ENCODE results near the gene SLC15A3.

Gene SLC15A3

DNA sequence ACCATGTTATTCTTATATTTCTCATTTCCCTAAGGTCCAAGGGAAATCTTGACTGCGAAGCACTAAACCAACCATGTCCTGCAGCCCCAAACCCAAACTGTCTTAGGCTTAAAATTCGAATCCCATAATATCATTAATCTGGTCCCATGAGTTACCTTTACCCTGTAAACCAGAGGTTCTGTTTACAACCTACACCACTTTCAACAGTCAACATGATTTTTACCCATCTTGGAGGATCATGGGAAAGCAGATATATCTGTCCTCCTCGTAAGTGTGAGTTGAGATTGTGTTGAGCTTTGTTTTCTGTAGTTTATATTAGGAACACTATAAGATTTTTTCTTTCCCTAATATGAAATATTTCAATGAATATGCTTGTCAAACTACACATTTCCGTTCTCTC lies 52.0 kb downstream of the SLC15A3 start:
- Histone ChIP-seq H3K9me3 (ENCODE audit: control insufficient read depth in 1 of 2, low read length in 2 of 2) (no peaks in the 10 kb centered on the region), H3K4me1 (ENCODE audit: control insufficient read depth in 1 of 2, insufficient read depth in 2 of 2, low read length in 2 of 2) (peaks cover 9 to 13% of the 10 kb centered on the region in 2 donors), H3K36me3 (ENCODE audit: control insufficient read depth in 1 of 2, insufficient read depth in 2 of 2, low read length in 2 of 2) (peaks cover 44 to 80% of the 10 kb centered on the region in 2 donors), H3K27ac (ENCODE audit: low read depth, low read length) (no peak overlapping the region), H3K9ac (ENCODE audit: low read depth in 1 of 2, low read length in 2 of 2) (no peak overlapping the region), H3K4me3 (ENCODE audit: low read depth in 1 of 2, low read length in 2 of 2) (no peak overlapping the region), H3K27me3 (ENCODE audit: control insufficient read depth in 1 of 2, insufficient read depth in 2 of 2, low read length in 2 of 2) (no peaks in the 10 kb centered on the region)

DNA sequence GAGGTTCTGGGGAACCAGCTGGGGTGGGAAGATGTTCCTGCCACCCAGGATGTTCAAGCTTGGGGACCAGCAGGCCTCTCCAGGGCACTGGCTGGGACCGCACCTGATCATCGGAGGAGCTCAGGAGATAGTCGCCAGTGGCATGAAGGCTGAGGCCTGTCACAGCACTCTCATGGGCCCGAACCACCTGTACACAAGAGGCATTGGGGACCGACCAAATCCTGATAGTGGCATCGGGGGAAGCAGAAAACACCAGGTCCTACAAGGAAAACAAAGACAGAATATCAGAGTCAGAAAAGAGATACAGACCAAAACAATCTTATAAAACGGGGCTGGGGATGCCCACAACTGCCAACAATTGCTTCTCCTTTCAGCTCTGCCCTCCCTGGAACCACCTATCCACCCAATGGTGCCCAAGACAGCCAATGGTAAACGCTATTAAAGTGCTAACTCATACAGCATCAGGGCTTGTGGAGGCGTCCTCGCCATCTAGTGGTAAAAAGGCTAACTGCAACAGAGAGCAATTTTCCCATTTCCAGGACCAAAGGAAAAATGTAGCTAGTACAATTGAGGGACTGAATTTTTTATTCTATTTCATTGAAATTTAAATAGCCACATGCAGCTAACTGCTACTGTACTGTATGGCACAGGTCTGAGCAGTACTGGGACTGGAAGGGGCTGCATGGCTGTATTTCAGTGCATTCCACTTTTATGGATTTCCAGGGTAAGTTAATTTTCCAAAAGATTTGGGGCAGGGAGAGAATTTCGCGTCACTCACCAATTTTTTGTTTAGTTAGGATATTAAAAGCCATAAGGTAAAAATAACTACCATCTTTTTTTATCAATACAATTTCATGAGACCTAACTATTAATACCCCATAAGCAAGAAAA lies 52.7 kb downstream of the SLC15A3 start:
- peaks cover 2 to 6% of the 10 kb centered on the region in 2 donors for H3K4me1 ChIP-seq (ENCODE audit: control insufficient read depth in 1 of 2, insufficient read depth in 2 of 2, low read length in 2 of 2)
- no peaks in the 10 kb centered on the region for H3K27me3 ChIP-seq (ENCODE audit: control insufficient read depth in 1 of 2, insufficient read depth in 2 of 2, low read length in 2 of 2)
- H3K27ac ChIP-seq (ENCODE audit: low read depth, low read length) = no peak overlapping the region
- peaks cover 44 to 86% of the 10 kb centered on the region in 2 donors for H3K36me3 ChIP-seq (ENCODE audit: control insufficient read depth in 1 of 2, insufficient read depth in 2 of 2, low read length in 2 of 2)
- no peak overlapping the region for H3K9ac ChIP-seq (ENCODE audit: low read depth in 1 of 2, low read length in 2 of 2)
- H3K9me3 ChIP-seq (ENCODE audit: control insufficient read depth in 1 of 2, low read length in 2 of 2) = no peaks in the 10 kb centered on the region
- no peak overlapping the region for H3K4me3 ChIP-seq (ENCODE audit: low read depth in 1 of 2, low read length in 2 of 2)

DNA sequence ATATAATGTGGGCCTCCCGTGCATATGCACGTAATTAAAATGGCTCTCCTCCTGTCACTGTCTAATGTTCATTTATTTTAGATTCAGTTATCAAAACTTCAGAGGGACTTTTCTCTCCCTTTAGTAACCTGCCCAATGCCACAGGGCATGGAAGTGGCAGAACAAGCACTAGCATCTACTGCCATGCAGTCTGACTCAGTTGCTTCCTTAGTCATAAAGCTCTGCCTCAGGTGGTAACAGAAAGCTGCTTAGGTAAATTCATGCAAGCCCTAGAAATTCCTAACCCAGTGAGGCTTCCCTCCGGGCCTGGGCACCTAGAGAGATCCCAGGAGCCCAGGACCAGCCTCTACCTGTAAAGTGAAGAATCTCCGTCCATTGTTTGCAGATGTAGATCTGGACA lies 54.5 kb downstream of the SLC15A3 start:
- no peaks in the 10 kb centered on the region for H3K27me3 ChIP-seq (ENCODE audit: control insufficient read depth in 1 of 2, insufficient read depth in 2 of 2, low read length in 2 of 2)
- H3K4me1 ChIP-seq (ENCODE audit: control insufficient read depth in 1 of 2, insufficient read depth in 2 of 2, low read length in 2 of 2) = no peaks in the 10 kb centered on the region
- no peak overlapping the region for H3K9ac ChIP-seq (ENCODE audit: low read depth in 1 of 2, low read length in 2 of 2)
- H3K36me3 ChIP-seq (ENCODE audit: control insufficient read depth in 1 of 2, insufficient read depth in 2 of 2, low read length in 2 of 2) = peaks cover 36 to 89% of the 10 kb centered on the region in 2 donors
- no peak overlapping the region for H3K4me3 ChIP-seq (ENCODE audit: low read depth in 1 of 2, low read length in 2 of 2)
- no peak overlapping the region for H3K27ac ChIP-seq (ENCODE audit: low read depth, low read length)
- no peaks in the 10 kb centered on the region for H3K9me3 ChIP-seq (ENCODE audit: control insufficient read depth in 1 of 2, low read length in 2 of 2)

DNA sequence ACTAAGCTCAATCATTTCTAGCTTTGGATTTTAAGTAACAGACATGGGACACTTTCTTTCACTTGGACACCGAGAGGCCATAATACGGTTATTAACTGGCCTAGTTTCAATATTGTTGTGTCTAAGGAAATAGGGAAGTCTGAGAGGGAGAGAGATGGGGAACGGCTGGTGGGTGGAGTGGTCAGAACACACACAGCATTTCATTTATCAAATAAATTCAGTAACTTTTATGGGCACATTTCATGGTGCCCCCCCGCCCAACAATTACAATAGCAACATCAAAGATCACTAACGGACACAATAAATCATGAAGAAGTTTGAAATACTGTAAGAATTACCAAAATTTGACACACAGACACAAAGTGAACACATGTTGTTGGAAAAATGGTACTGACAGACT lies 56.3 kb downstream of the SLC15A3 start:
- no peak overlapping the region for H3K27ac ChIP-seq (ENCODE audit: low read depth, low read length)
- no peak overlapping the region for H3K9ac ChIP-seq (ENCODE audit: low read depth in 1 of 2, low read length in 2 of 2)
- H3K36me3 ChIP-seq (ENCODE audit: control insufficient read depth in 1 of 2, insufficient read depth in 2 of 2, low read length in 2 of 2) = peaks cover 26 to 87% of the 10 kb centered on the region in 2 donors
- no peaks in the 10 kb centered on the region for H3K27me3 ChIP-seq (ENCODE audit: control insufficient read depth in 1 of 2, insufficient read depth in 2 of 2, low read length in 2 of 2)
- no peaks in the 10 kb centered on the region for H3K4me1 ChIP-seq (ENCODE audit: control insufficient read depth in 1 of 2, insufficient read depth in 2 of 2, low read length in 2 of 2)
- no peaks in the 10 kb centered on the region for H3K9me3 ChIP-seq (ENCODE audit: control insufficient read depth in 1 of 2, low read length in 2 of 2)
- no peak overlapping the region for H3K4me3 ChIP-seq (ENCODE audit: low read depth in 1 of 2, low read length in 2 of 2)

DNA sequence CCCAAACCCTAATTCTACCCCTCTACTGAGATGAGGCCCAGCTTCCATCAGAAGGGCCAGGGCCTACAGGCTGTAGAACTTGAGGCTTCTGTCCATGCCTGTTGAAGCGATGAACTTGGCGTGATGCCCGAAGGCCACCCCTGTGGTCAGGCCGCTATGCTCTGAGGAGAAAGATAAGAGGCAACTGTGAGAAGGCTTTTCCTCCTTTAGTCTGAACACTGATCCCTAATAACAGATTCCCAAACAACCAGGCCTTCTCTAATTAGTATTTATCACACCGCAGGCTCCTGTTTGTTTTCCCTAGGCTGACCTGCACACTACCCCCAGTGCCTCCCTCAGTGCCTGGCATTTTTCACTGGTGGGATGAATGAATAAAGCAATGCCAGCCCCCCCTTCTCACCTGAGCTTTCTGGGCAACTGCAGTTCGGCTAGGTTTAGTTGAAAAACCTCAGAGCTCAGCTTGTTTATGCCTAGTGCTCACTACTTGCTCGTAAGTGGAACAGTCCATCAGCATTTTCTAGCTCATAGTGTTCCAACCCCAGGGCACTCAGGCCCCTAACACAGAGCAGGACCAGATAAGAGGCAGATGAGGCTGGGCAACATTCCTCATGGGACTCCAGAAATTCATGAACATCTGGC lies 60.8 kb downstream of the SLC15A3 start:
- Histone ChIP-seq H3K9me3 (ENCODE audit: control insufficient read depth in 1 of 2, low read length in 2 of 2) (no peaks in the 10 kb centered on the region), H3K27me3 (ENCODE audit: control insufficient read depth in 1 of 2, insufficient read depth in 2 of 2, low read length in 2 of 2) (no peaks in the 10 kb centered on the region), H3K36me3 (ENCODE audit: control insufficient read depth in 1 of 2, insufficient read depth in 2 of 2, low read length in 2 of 2) (peaks cover 0 to 51% of the 10 kb centered on the region in 2 donors), H3K4me1 (ENCODE audit: control insufficient read depth in 1 of 2, insufficient read depth in 2 of 2, low read length in 2 of 2) (no peaks in the 10 kb centered on the region), H3K27ac (ENCODE audit: low read depth, low read length) (no peak overlapping the region), H3K4me3 (ENCODE audit: low read depth in 1 of 2, low read length in 2 of 2) (no peak overlapping the region), H3K9ac (ENCODE audit: low read depth in 1 of 2, low read length in 2 of 2) (no peak overlapping the region)

DNA sequence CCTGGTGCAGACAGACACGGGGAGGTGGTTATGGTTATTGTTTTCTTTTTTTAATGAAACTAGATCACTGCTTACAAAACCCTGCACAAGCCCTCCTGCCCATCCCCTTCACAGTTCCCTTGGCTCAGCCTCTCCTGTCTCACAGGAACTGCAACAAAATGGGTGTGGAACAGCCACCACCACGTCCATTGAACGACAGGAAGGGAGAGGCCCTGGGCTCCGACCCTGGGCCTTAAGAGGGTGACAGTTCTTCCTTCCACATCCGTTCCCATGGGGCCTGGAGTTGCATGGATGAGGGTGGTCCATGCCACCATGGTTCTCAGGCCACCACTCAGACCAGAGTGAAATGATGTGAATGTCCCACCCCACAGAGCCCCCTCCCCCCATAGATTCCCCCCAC lies 61.3 kb downstream of the SLC15A3 start:
- H3K27ac ChIP-seq (ENCODE audit: low read depth, low read length) = no peak overlapping the region

DNA sequence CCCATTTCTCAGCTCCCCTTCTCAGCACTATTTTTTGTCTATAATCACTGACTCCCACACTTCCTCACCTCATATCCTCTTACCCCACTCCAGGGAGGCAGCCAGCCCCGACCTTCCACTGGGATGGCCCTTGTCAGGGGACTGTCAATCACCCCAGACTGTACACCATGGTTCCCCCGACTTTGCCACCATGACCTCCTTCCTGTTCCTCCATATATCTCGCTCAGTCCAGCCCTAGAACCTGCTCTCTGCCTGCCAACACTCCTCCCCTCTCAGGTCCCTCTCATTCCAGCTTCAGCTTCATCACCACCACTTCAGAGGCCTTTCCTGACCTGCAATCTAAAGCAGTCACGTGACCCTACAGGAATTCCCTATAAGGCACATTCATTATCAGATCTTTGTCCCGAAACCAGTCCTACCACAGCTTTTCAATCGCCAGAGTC lies 62.1 kb downstream of the SLC15A3 start:
- Histone ChIP-seq H3K4me3 (ENCODE audit: low read depth in 1 of 2, low read length in 2 of 2) (no peak overlapping the region), H3K4me1 (ENCODE audit: control insufficient read depth in 1 of 2, insufficient read depth in 2 of 2, low read length in 2 of 2) (no peaks in the 10 kb centered on the region), H3K9ac (ENCODE audit: low read depth in 1 of 2, low read length in 2 of 2) (no peak overlapping the region), H3K9me3 (ENCODE audit: control insufficient read depth in 1 of 2, low read length in 2 of 2) (no peaks in the 10 kb centered on the region), H3K27me3 (ENCODE audit: control insufficient read depth in 1 of 2, insufficient read depth in 2 of 2, low read length in 2 of 2) (no peaks in the 10 kb centered on the region), H3K27ac (ENCODE audit: low read depth, low read length) (no peak overlapping the region), H3K36me3 (ENCODE audit: control insufficient read depth in 1 of 2, insufficient read depth in 2 of 2, low read length in 2 of 2) (peaks cover 0 to 39% of the 10 kb centered on the region in 2 donors)

More for the DNA sequence above, 61.3 kb downstream of the SLC15A3 start:
- Histone ChIP-seq H3K36me3 (ENCODE audit: control insufficient read depth in 1 of 2, insufficient read depth in 2 of 2, low read length in 2 of 2) (peaks cover 0 to 47% of the 10 kb centered on the region in 2 donors), H3K4me1 (ENCODE audit: control insufficient read depth in 1 of 2, insufficient read depth in 2 of 2, low read length in 2 of 2) (no peaks in the 10 kb centered on the region), H3K4me3 (ENCODE audit: low read depth in 1 of 2, low read length in 2 of 2) (no peak overlapping the region), H3K9me3 (ENCODE audit: control insufficient read depth in 1 of 2, low read length in 2 of 2) (no peaks in the 10 kb centered on the region), H3K9ac (ENCODE audit: low read depth in 1 of 2, low read length in 2 of 2) (no peak overlapping the region), H3K27me3 (ENCODE audit: control insufficient read depth in 1 of 2, insufficient read depth in 2 of 2, low read length in 2 of 2) (no peaks in the 10 kb centered on the region)

DNA sequence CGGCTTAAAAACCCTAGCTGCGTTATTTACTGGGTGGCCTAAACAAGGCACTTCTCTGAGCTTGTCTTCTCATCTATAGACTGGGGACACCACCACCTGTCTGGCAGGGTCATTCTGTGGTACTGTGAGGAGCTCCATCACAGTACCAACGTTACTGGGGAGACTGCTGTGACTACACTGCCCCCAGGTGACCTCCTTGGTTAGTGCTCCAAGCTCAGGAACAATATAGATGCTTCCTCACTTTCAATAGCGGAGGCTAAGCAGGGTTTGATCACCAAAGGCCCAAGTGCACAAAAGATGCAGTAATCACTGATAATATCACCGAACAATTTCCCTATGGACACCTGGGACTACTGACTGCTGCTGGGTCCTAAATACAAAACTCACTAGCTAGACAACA lies 64.4 kb downstream of the SLC15A3 start:
- Histone ChIP-seq H3K4me3 (ENCODE audit: low read depth in 1 of 2, low read length in 2 of 2) (no peak overlapping the region), H3K4me1 (ENCODE audit: control insufficient read depth in 1 of 2, insufficient read depth in 2 of 2, low read length in 2 of 2) (no peaks in the 10 kb centered on the region), H3K27ac (ENCODE audit: low read depth, low read length) (no peak overlapping the region), H3K9ac (ENCODE audit: low read depth in 1 of 2, low read length in 2 of 2) (no peak overlapping the region), H3K27me3 (ENCODE audit: control insufficient read depth in 1 of 2, insufficient read depth in 2 of 2, low read length in 2 of 2) (no peaks in the 10 kb centered on the region), H3K9me3 (ENCODE audit: control insufficient read depth in 1 of 2, low read length in 2 of 2) (no peaks in the 10 kb centered on the region), H3K36me3 (ENCODE audit: control insufficient read depth in 1 of 2, insufficient read depth in 2 of 2, low read length in 2 of 2) (peaks cover 0 to 19% of the 10 kb centered on the region in 2 donors)
